K562 (cell line): ENCODE results near the gene EXOC3. TPM values are rescaled to one million over a fixed set of nuclear protein-coding genes. Genes with fewer than 3 reads are reported as not detected.
A peak's percentile ranks its signal among the peaks of the same experiment; 100 is the strongest.

Source experiments
- ATAC-seq: fragments of 200-7000 bp; cut with Tn5 transposase; 3 replicates; pipeline ENCODE4 v1.9.1; 2020; ENCODE audit warnings: moderate library complexity
- BruUV-seq: library from RNA; stranded (reverse); fragments of 400-500 nt; replicated peaks from 2 replicates; lab custom pipeline; 2021; lab: Mats Ljungman, UMichigan
- CTCF ChIA-PET: fragments of 300-600 bp; formaldehyde crosslinking; extraction: SDS; loops from one replicate; lab custom pipeline; 2021; ENCODE audit warnings: low intra/inter-chr PET ratio; lab: Yijun Ruan, JAX
- POLR2A ChIA-PET: fragments of 300-600, 350-650 bp; sonication (Branson Sonifier 250); formaldehyde crosslinking; extraction: SDS; loops from one replicate; lab custom pipeline; 2021; ENCODE audit warnings: antibody characterized with exemption, inconsistent platforms; lab: Yijun Ruan, JAX
- DNase-seq, 4 experiments: peaks; one replicate each; pipeline versions ENCODE4 v3.0.0 to v3.0.0-alpha.2; 2011 to 2018; ENCODE audit warnings: low spot score in 3 of 4, mixed read lengths in 3 of 4; ENCODE audit errors: extremely low read depth in 1 of 4
- FAIRE-seq: peaks from 2 replicates; lab custom pipeline; 2011; peaks lifted over from hg19 to GRCh38; lab: Jason Lieb, UNC
- H2AFZ ChIP-seq: 2 replicates; pipeline ENCODE4 v1.6.0; 2011; ENCODE audit warnings: low read depth, low read length, control low read depth, inconsistent platforms
- H3K27ac ChIP-seq: fragments of 200-600 bp; 3 replicates; pipeline ENCODE4 v1.8.0; 2011; ENCODE audit warnings: low read depth, mild to moderate bottlenecking, control low read depth, inconsistent platforms, low read length, moderate library complexity, mixed read lengths; ENCODE audit errors: extremely low read depth
- H3K27me3 ChIP-seq, 2 experiments: fragments of 300-600 bp in 1 of 2; 2 replicates in 1 of 2; 3 replicates in 1 of 2; pipeline versions ENCODE4 v1.6.0 to v1.8.0; 2011; ENCODE audit warnings: inconsistent platforms in 2 of 2, low read length in 2 of 2, mild to moderate bottlenecking in 1 of 2, mixed read lengths in 1 of 2, moderate library complexity in 1 of 2; ENCODE audit not compliant: control insufficient read depth in 2 of 2, insufficient read depth in 2 of 2
- H3K36me3 ChIP-seq: fragments of 300-600 bp; 3 replicates; pipeline ENCODE4 v1.8.0; 2011; ENCODE audit warnings: mild to moderate bottlenecking, low read length, inconsistent platforms; ENCODE audit not compliant: control insufficient read depth, insufficient read depth
- H3K4me1 ChIP-seq, 2 experiments: fragments of 200-600 bp in 1 of 2; replicated peaks in 1 of 2; 2 replicates in 1 of 2; 3 replicates in 1 of 2; pipeline versions ENCODE4 v1.5.1 to v1.8.0; 2011; ENCODE audit warnings: inconsistent platforms in 2 of 2, low read length in 2 of 2, mild to moderate bottlenecking in 1 of 2, mixed read lengths in 1 of 2, moderate library complexity in 1 of 2; ENCODE audit not compliant: control insufficient read depth in 2 of 2, insufficient read depth in 2 of 2
- H3K4me2 ChIP-seq: 2 replicates; pipeline ENCODE4 v1.6.1; 2011; ENCODE audit warnings: low read length, control low read depth, inconsistent platforms, mixed read lengths; ENCODE audit not compliant: insufficient read depth
- H3K4me3 ChIP-seq: fragments of 200-600 bp; sonication (generic), shearing (Covaris generic); 2 replicates; pipeline ENCODE4 v1.5.1; 2016; ENCODE audit warnings: control low read depth, inconsistent platforms
- H3K79me2 ChIP-seq: fragments of 200-600 bp; 3 replicates; pipeline ENCODE4 v1.8.0; 2011; ENCODE audit warnings: low read length, inconsistent platforms; ENCODE audit not compliant: control insufficient read depth, insufficient read depth
- H3K9ac ChIP-seq, 2 experiments: 2 replicates each; pipeline versions ENCODE4 v1.6.0 to v1.6.1; 2011; ENCODE audit warnings: low read depth in 2 of 2, low read length in 2 of 2, control low read depth in 1 of 2, inconsistent platforms in 1 of 2, mild to moderate bottlenecking in 1 of 2, mixed read lengths in 1 of 2; ENCODE audit not compliant: insufficient read depth in 1 of 2
- H3K9me1 ChIP-seq: one replicate; pipeline ENCODE4 v1.6.0; 2011; ENCODE audit warnings: inconsistent platforms, mild to moderate bottlenecking, low read length, moderate library complexity; ENCODE audit not compliant: control insufficient read depth, insufficient read depth
- H3K9me3 ChIP-seq: replicated peaks from 2 replicates; pipeline ENCODE4 v1.5.1; 2011; ENCODE audit warnings: low read depth, low read length, inconsistent platforms; ENCODE audit not compliant: control insufficient read depth, insufficient read depth
- H4K20me1 ChIP-seq: replicated peaks from 2 replicates; pipeline ENCODE4 v1.6.1; 2011; ENCODE audit warnings: low read length, inconsistent platforms, mixed read lengths; ENCODE audit not compliant: control insufficient read depth, insufficient read depth
- ADNP ChIP-seq: fragments of 200-800 bp; sonication (Bioruptor generic); IDR thresholded peaks from 2 replicates; pipeline ENCODE4 v1.6.1; 2016; ENCODE audit warnings: missing genetic modification characterization, missing compliant biosample characterization
- ARNT ChIP-seq, 2 experiments: fragments of 450-650 bp; IDR thresholded peaks; 2 replicates each; pipeline ENCODE4 v1.6.1; 2016; ENCODE audit warnings: mild to moderate bottlenecking in 1 of 2
- C11orf30 ChIP-seq: fragments of 450-650 bp; IDR thresholded peaks from 2 replicates; pipeline ENCODE4 v1.6.1; 2016; ENCODE audit warnings: low read depth, mild to moderate bottlenecking
- HLTF ChIP-seq: fragments of 450-650 bp; IDR thresholded peaks from 2 replicates; pipeline ENCODE4 v1.6.1; 2016
- NFYB ChIP-seq: IDR thresholded peaks from 2 replicates; pipeline ENCODE4 v1.6.1; 2011; ENCODE audit warnings: mild to moderate bottlenecking, moderate library complexity; ENCODE audit not compliant: insufficient read length; ENCODE audit errors: extremely low read depth
- RAD21 ChIP-seq, 2 experiments: fragments of 250-450 bp in 1 of 2; fragments of 450-650 bp in 1 of 2; sonication (Bioruptor Pico) in 1 of 2; formaldehyde crosslinking in 1 of 2; IDR thresholded peaks in 1 of 2; conservative IDR thresholded peaks in 1 of 2; 2 replicates each; pipeline versions ENCODE4 v1.4.0 to v1.8.0; 2020 to 2022; ENCODE audit warnings: mild to moderate bottlenecking in 2 of 2, moderate library complexity in 1 of 2
- TEAD4 ChIP-seq, 2 experiments: sonication (generic) in 1 of 2; formaldehyde crosslinking in 1 of 2; IDR thresholded peaks; 2 replicates each; pipeline versions ENCODE4 v1.6.1 to v1.8.0; 2012 to 2022; ENCODE audit warnings: borderline replicate concordance in 1 of 2, inconsistent platforms in 1 of 2, low read length in 1 of 2, mild to moderate bottlenecking in 1 of 2, missing genetic modification reagents in 1 of 2
- XRCC5 ChIP-seq: fragments of 200-400 bp; formaldehyde crosslinking; IDR thresholded peaks from 2 replicates; pipeline ENCODE4 v1.6.1; 2017; ENCODE audit warnings: low read depth, mild to moderate bottlenecking, low read length
- ZNF134 ChIP-seq: fragments of 250-450 bp; sonication (Bioruptor Pico); conservative IDR thresholded peaks from 2 replicates; pipeline ENCODE4 v1.4.0; 2020
- WGBS: fragments of 100-300 bp; shearing (Covaris generic); methylation state at CpG from one replicate; pipeline ENCODE4 v1.1.6; 2016; ENCODE audit warnings: low coverage, mixed read lengths; ENCODE audit not compliant: insufficient coverage; ENCODE audit errors: missing lambda C conversion rate; 5-methylcytosine and 5-hydroxymethylcytosine counted together
- in situ Hi-C: fragments of 300-500 bp; cut with MboI; formaldehyde crosslinking; loops from 4 replicates; pipeline ENCODE4 v1.15.0; 2018; ENCODE audit warnings: inconsistent platforms, mixed read lengths
- intact Hi-C: fragments of 100-400 bp; cut with micrococcal nuclease; formaldehyde crosslinking; loops from 2 replicates; pipeline ENCODE4 v1.14.2; 2022
- polyA plus RNA-seq, 8 experiments: library from polyadenylated mRNA; depleted of rRNA in 4 of 8; stranded (reverse) in 5 of 8; unstranded in 3 of 8; fragments of >200 nt; fragmentation: Nextera tagmentation in 2 of 8; fragmentation: Illumina TruSeq in 1 of 8; extraction: Ambion mirVana in 2 of 8; extraction: Trizol in 1 of 8; gene quantifications; 2 replicates each; pipeline versions ENCODE4 v1.2.1 to v1.2.3, GENCODE V29; 2011 to 2014; ENCODE audit warnings: inconsistent platforms in 1 of 8, missing spikeins in 1 of 8
- total RNA-seq, 7 experiments: library from RNA; depleted of rRNA in 6 of 7; stranded (reverse); fragments of >200 nt in 6 of 7; fragmentation: Illumina TruSeq in 2 of 7; extraction: Trizol in 2 of 7; gene quantifications; 2 replicates each; pipeline versions ENCODE4 v1.2.1 to v1.2.3, GENCODE V29; 2011 to 2021; ENCODE audit warnings: low replicate concordance in 1 of 7

EXOC3 gene
- total and polyA plus RNA-seq, 9 of the 15 experiments (the other 6 are each of a cell fraction or from before 2014, with no cell fraction given) = 1.4 to 41.9 (median 22.4) TPM

DNA sequence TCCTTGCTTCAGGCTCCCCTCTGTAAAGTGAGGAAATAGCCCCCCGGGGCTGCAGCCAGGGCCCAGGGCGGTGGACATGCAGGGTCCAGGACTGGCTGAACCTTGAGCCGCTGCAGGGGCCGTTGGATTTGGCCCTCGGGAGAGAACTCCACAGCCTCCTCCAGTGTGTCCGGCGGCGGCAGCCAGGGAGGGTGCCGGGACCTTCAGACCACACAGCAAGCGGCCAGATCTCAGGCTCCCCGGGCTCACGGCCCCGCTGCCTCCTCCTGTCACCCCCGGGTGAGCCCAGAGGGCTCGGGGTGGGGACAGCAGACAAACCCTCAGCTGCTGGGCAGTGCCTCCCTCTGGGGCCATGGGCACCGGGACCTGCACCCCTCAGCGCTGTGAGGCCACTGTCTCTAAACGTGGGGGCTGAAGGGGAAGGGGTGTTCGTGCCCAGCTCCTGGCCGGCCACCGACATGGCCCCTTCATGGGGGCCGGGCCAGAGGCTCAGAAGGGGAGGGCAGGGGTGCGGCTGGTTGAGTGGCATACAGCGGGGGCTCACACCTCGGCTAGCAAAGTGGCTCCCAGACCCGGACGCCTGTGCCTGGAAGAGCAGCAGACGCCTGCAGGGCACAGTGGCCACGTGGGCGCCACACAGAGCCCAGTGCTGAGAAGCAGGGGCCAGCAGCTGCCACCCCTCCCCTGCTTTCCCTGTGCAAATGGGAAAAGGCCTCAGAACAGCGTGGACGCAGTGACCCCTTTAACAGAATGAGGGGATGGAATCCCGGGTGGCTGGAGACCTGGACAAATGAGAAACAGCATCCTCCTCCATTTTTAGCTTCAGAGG is 61.6 kb downstream of the EXOC3 start:
- peaks cover 8% of the 10 kb centered on the region; the same call in 1 of the 2 replicates for H4K20me1 ChIP-seq
- H3K4me2 ChIP-seq = no peak overlapping the region
- no peak for DNase-seq
- H3K27ac ChIP-seq = no peak overlapping the region
- no peak for FAIRE-seq
- in situ Hi-C loops = no loop called here
- no peak for TF ChIP-seq HLTF
- no peak for TF ChIP-seq NFYB
- no peak for TF ChIP-seq XRCC5
- TF ChIP-seq ARNT (IDR thresholded peaks at IDR 0.05) = no peak
- TF ChIP-seq ZNF134 (CRISPR knock-in tag) = no peak
- no peak for TF ChIP-seq ADNP (tag)
- no peak for TF ChIP-seq RAD21 (CRISPR knock-in tag; conservative IDR thresholded peaks at IDR 0.05 in 1 of 2, IDR thresholded peaks at IDR 0.05 in 1 of 2)
- TF ChIP-seq C11orf30 = no peak
- TF ChIP-seq TEAD4 (IDR thresholded peaks at IDR 0.05; ENCODE audit: low read length) = no peak
- TF ChIP-seq TEAD4 (CRISPR knock-in tag; IDR thresholded peaks at IDR 0.05; ENCODE audit: borderline replicate concordance) = no peak
- TF ChIP-seq, all 486 proteins: peak for 0
- peak; percentile 17; the same call in 1 of the 3 replicates for ATAC-seq
- Histone ChIP-seq H3K4me3 (no peak overlapping the region), H3K9me1 (peaks cover 1% of the 10 kb centered on the region), H3K36me3 (no peaks in the 10 kb centered on the region), H3K9me3 (no peaks in the 10 kb centered on the region), H3K27me3 (peaks cover 47 to 75% of the 10 kb centered on the region in 2 experiments), H3K79me2 (no peaks in the 10 kb centered on the region), H3K4me1 (peaks cover 0 to 40% of the 10 kb centered on the region in 2 experiments; a peak in 2 of 5 replicates), H3K9ac (no peak overlapping the region; a peak in 1 of 4 replicates), H2AFZ (no peak overlapping the region)
- WGBS = 6% methylated on average over 33 of the region's 33 CpGs
- intact Hi-C loops = no loop called here
- ChIA-PET CTCF (no interaction called here), POLR2A (interaction anchor here (0.6 to 0.7 kb wide), 2 partner anchors 19 to 35 kb away, joined by 3 read pairs; no protein-coding TSS in a partner anchor)
- BruUV-seq = no TSS peak
